ENCODE measurements around the gene SEMA4D.
A peak's percentile ranks its signal among the peaks of the same experiment; 100 is the strongest.

SEMA4D gene

DNA sequence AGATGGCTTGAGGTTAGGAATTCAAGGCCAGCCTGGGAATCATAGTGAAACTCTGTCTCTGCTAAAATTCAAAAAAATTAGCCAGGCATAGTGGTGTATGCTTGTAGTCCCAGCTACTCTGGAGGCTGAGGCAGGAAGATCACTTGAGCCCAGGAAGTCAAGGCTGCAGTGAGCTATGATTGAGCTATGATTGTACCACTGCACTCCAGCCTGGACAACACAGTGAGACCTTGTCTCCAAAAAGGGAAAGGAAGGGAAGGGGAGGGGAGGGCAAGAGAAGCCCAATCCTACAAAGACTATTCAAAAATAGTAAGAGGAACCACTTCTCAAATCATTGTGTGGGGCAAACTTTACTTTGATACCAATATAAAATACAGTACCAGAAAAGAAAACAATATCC lies 11.2 kb downstream of the SEMA4D start:
- TF ChIP-seq, protein P1, sequence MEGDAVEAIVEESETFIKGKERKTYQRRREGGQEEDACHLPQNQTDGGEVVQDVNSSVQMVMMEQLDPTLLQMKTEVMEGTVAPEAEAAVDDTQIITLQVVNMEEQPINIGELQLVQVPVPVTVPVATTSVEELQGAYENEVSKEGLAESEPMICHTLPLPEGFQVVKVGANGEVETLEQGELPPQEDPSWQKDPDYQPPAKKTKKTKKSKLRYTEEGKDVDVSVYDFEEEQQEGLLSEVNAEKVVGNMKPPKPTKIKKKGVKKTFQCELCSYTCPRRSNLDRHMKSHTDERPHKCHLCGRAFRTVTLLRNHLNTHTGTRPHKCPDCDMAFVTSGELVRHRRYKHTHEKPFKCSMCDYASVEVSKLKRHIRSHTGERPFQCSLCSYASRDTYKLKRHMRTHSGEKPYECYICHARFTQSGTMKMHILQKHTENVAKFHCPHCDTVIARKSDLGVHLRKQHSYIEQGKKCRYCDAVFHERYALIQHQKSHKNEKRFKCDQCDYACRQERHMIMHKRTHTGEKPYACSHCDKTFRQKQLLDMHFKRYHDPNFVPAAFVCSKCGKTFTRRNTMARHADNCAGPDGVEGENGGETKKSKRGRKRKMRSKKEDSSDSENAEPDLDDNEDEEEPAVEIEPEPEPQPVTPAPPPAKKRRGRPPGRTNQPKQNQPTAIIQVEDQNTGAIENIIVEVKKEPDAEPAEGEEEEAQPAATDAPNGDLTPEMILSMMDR (IDR thresholded peaks at IDR 0.05; ENCODE audit: low read depth, low read length) = no peak
- TF ChIP-seq, protein P2, sequence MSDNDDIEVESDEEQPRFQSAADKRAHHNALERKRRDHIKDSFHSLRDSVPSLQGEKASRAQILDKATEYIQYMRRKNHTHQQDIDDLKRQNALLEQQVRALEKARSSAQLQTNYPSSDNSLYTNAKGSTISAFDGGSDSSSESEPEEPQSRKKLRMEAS (IDR thresholded peaks at IDR 0.05; ENCODE audit: low read depth, low read length) = no peak
- no peak for TF ChIP-seq MYC (IDR thresholded peaks at IDR 0.05; ENCODE audit: low read depth, low read length)
- no peak for TF ChIP-seq POLR2A (IDR thresholded peaks at IDR 0.05; ENCODE audit: extremely low read depth, insufficient read length)
- no peak for DNase-seq (ENCODE audit: low read depth)
- H3K4me3 ChIP-seq (ENCODE audit: low read depth, low read length) = no peak overlapping the region

DNA sequence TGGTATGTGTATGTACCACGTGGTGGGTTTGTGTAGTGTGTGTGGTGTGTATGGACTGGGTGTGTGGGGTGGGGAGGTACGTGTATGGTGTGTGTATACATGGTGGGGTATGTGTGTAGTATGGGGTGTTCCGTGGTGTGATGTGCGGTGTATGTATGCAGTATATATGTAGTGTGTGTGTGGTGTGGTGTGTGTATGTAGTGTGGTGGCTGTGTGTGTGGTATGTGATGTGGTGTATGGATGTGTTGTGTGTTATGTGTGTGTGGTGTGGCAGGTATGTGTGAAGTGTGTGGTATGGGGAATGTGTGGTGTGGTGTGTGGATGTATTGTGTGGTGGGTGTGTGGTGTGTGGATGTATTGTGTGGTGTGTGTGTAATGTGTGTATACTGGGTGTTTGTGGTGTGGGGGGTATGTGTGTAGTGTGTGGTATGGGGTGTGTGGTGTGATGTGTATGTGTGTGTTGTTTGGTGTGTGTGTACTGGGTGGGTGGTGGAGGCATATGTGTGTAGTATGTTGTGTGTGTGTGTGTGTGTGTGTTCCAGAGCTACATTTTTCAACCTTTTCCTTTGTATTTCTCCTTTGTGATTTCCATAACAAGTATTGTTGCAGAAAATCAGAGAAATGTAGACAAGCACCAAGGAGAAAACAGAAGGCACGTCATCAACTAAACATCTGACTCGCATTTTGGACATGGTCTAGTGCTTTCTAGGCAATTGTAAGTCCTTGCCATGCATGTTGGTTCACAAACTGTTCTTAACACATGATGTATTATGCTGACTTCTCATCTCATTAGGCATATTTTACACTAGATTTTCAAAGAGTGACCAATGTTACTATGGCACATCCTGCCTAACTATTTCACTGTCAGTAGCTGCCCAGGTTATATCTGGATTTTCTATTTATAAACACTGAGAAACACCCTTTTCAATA lies 13.2 kb downstream of the SEMA4D start:
- H3K4me3 ChIP-seq (ENCODE audit: low read depth, low read length) = peak overlapping the region; percentile 97
- TF ChIP-seq MYC (IDR thresholded peaks at IDR 0.05; ENCODE audit: low read depth, low read length) = no peak
- TF ChIP-seq, protein P1 (IDR thresholded peaks at IDR 0.05; ENCODE audit: low read depth, low read length) = no peak
- TF ChIP-seq, protein P2 (IDR thresholded peaks at IDR 0.05; ENCODE audit: low read depth, low read length) = no peak
- no peak for TF ChIP-seq POLR2A (IDR thresholded peaks at IDR 0.05; ENCODE audit: extremely low read depth, insufficient read length)
- peak; percentile 20 for DNase-seq (ENCODE audit: low read depth)

DNA sequence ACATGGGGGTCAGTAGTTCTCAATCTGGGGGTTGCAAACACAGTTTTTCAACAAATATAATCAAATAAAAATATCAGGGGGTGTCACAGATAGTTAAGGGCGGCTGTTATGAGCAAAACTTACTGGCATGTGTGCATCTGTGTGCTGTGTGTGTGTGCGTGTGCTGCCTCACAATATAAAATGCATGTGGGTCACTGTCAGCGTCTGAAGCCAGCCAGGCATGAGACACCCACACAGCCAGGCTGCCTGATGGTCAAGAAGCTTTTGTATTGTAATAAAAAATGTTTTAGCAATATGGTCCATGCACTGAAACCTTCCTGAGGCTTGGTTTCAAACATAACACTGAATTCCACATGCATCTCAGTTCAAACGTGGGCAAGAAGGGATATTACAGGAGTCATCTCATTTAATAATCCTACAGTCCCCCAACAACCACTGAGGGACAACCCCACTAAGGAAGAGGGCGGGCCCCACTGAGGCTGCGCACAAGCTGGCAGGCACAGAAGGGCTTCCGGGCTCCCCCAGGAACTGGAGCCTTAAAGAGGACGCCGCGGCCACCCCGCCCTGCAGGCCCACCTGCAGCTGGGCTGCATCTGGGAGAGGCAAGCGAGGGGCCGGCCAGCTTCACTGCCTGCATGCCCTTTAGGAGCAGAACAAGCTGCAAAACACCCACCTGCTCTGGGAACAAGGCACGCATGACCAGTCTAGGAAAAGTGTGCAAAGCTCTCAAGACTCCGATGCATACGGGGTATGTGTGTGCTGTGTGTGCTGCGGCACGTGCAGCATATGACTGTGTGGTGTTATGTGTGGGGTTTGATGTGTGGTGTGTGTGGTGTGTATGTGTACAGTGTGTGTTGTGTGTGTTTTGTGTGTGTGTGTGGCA lies 14.1 kb downstream of the SEMA4D start:
- TF ChIP-seq, protein P2 (IDR thresholded peaks at IDR 0.05; ENCODE audit: low read depth, low read length) = peak; percentile 67; the same call in 1 of the 2 replicates
- TF ChIP-seq MYC (IDR thresholded peaks at IDR 0.05; ENCODE audit: low read depth, low read length) = no peak
- peak overlapping the region; percentile 97 for H3K4me3 ChIP-seq (ENCODE audit: low read depth, low read length)
- DNase-seq (ENCODE audit: low read depth) = peak; percentile 72

DNA sequence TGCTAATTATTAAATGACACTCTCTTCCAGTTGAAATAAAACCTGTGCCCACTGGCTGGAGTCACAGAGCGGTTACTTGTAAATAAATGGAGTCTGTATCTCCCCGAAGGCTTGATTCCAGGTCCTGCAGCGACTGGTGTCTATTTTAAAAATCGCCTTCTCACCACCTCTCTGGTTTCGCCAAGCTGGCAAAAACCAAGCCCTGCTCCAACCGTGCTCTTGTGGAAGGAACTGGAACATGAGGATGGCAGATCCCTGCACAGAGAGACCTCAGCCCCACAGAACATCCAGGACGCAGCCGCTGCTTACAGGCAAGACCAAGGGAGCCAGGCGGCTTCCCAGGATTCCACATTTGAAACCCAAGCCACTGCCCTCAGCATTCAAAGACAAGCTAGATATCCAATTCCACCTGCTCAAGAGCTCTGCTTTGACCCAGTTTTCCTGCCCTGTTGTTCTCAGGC lies 15.0 kb downstream of the SEMA4D start:
- DNase-seq (ENCODE audit: low read depth) = no peak
- no peak overlapping the region for H3K4me3 ChIP-seq (ENCODE audit: low read depth, low read length)
- TF ChIP-seq, protein P1 (IDR thresholded peaks at IDR 0.05; ENCODE audit: low read depth, low read length) = no peak
- TF ChIP-seq, protein P2 (IDR thresholded peaks at IDR 0.05; ENCODE audit: low read depth, low read length) = no peak
- TF ChIP-seq POLR2A (IDR thresholded peaks at IDR 0.05; ENCODE audit: extremely low read depth, insufficient read length) (no peak), MYC (IDR thresholded peaks at IDR 0.05; ENCODE audit: low read depth, low read length) (no peak)

DNA sequence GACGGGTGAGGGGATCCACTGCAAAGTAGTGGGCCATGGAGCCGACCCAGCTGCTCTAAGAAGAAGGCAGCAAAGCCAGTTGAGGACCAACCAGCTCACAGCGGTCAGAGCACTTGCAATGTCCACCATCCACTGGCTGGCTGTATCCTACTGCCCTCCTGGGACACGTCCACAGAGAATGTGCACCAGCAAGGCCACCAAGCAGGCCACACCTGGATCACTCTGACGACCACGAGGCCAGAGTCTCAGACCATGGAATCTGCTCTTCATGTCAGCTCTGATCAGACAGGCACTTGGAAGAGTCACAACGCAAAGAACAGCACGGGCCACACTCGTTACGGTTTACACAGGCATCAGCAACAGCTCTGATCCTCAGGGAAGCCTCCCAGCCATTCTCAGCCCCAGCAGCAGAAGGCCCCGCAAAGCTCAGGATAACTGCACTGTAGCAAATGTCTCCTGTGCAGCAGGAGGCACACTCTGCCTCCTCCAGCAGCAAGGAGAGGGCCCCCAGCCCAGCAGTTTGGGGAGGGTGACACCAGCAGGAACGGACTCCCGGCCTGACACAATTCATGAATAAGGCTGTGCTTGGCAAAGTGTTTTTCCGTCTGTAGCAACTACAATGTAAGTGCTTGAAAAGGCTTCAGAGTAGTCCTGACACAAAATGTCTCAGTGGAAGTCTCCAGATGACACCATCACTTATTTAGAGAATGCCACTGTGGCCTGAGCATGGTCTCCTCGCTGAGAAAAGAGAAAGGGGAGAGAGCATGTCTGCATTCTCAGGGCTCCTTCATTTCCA lies 15.7 kb downstream of the SEMA4D start:
- TF ChIP-seq, protein P2 (IDR thresholded peaks at IDR 0.05; ENCODE audit: low read depth, low read length) = no peak
- TF ChIP-seq, protein P1 (IDR thresholded peaks at IDR 0.05; ENCODE audit: low read depth, low read length) = no peak
- TF ChIP-seq POLR2A (IDR thresholded peaks at IDR 0.05; ENCODE audit: extremely low read depth, insufficient read length) (no peak), MYC (IDR thresholded peaks at IDR 0.05; ENCODE audit: low read depth, low read length) (no peak)

More for the DNA sequence above, 15.7 kb downstream of the SEMA4D start:
- no peak overlapping the region for H3K4me3 ChIP-seq (ENCODE audit: low read depth, low read length)
- no peak for DNase-seq (ENCODE audit: low read depth)

Measured in NB4 (cell line).